ENCODE measurements around the gene UBE2O. TPM values are rescaled to one million over a fixed set of nuclear protein-coding genes. Genes with fewer than 3 reads are reported as not detected.
A peak's percentile ranks its signal among the peaks of the same experiment; 100 is the strongest.

The UBE2O gene
- total RNA-seq, 1 experiment from 2014 or later, result 52.6 TPM

DNA sequence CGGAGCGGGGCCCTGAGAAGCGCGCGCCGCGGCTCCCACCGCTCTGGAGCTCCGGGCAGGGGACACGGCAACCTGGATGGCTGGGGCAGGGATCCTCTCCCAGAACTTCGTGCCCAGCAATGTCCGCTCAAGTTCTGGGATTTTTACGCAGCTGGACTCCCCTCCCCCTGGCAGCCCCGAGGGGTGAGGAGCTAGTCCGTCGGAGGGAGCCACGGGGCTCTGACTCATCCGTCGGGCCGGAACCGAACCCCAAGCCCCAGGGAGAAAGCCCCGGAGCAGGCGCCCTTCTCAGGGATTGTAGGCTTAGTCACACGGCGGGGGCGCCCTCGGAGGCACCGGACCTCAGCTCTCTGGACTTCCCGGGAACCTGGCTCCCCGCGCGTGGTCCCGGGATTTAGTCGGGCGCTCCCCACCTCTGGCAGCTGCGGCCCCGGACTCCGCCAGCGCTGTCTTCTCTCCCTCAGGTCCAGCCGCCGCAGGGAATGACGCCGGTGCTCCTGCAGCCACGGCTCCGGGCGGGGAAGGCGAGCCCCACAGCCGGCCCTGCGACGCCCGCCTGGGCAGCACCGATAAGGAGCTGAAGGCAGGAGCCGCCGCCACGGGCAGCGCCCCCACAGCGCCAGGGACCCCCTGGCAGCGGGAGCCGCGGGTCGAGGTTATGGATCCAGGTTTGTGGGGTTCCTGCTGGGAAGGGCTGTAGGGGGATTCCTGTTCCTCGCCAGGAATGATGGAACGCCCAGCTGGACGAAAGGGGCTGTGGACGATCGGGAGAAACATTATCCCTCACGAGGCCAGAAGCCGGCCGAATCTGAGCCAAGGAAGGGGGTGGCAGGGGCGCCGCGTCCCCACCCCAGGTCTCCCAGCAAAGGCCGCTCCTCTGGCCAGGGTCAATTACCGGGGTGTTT, 67.7 kb downstream of the UBE2O start:
- Histone ChIP-seq H2BK20ac (ENCODE audit: low read depth, low read length, poor library complexity, severe bottlenecking) (no peak overlapping the region), H3K23ac (ENCODE audit: insufficient read length, low read depth, low read length) (no peak overlapping the region), H3K79me2 (ENCODE audit: insufficient read depth, low read length) (no peaks in the 10 kb centered on the region), H3K79me1 (ENCODE audit: insufficient read depth, low read depth, low read length, poor library complexity, severe bottlenecking) (no peaks in the 10 kb centered on the region), H2BK5ac (ENCODE audit: insufficient read length, low read length) (no peak overlapping the region), H4K91ac (ENCODE audit: insufficient read length, low read depth, low read length) (no peak overlapping the region), H3K27ac (ENCODE audit: insufficient read length, low read depth, low read length) (no peak overlapping the region), H3T11ph (ENCODE audit: low read length) (no peak overlapping the region), H3K4me2 (ENCODE audit: insufficient read depth, insufficient read length, low read length) (peak overlapping the region; percentile 79), H2AK5ac (ENCODE audit: insufficient read length, low read length) (no peak overlapping the region), H2BK12ac (ENCODE audit: insufficient read length, low read depth, low read length) (no peak overlapping the region), H3K18ac (ENCODE audit: insufficient read length, low read depth, low read length) (no peak overlapping the region), H3K9me3 (ENCODE audit: control insufficient read depth, low read depth, low read length) (no peaks in the 10 kb centered on the region), H3K56ac (ENCODE audit: insufficient read length, low read depth, low read length) (no peak overlapping the region), H2AFZ (ENCODE audit: low read length) (no peak overlapping the region), H3K4me1 (ENCODE audit: insufficient read depth, low read length) (peaks cover 7% of the 10 kb centered on the region; the same call in 1 of the 2 replicates), H3K14ac (ENCODE audit: insufficient read depth, low read length) (no peak overlapping the region), H3K9ac (ENCODE audit: extremely low read depth, insufficient read length, low read length) (no peak overlapping the region), H2BK120ac (ENCODE audit: low read depth, low read length, poor library complexity, severe bottlenecking) (no peak overlapping the region), H4K8ac (replicated peaks; ENCODE audit: insufficient read length, low read depth, low read length) (no peak overlapping the region), H4K5ac (ENCODE audit: insufficient read length, low read depth, low read length) (no peak overlapping the region), H3K4ac (ENCODE audit: low read depth, low read length) (no peak overlapping the region), H4K20me1 (ENCODE audit: control insufficient read depth, insufficient read depth, insufficient read length) (no peaks in the 10 kb centered on the region), H3K23me2 (ENCODE audit: insufficient read length, low read depth, low read length, poor library complexity, severe bottlenecking) (peaks cover 17% of the 10 kb centered on the region), H3K27me3 (ENCODE audit: insufficient read depth, low read length) (peaks cover 16% of the 10 kb centered on the region; the same call in 1 of the 2 replicates), H2BK15ac (ENCODE audit: low read depth, low read length) (no peak overlapping the region)
- TF ChIP-seq, protein P1, sequence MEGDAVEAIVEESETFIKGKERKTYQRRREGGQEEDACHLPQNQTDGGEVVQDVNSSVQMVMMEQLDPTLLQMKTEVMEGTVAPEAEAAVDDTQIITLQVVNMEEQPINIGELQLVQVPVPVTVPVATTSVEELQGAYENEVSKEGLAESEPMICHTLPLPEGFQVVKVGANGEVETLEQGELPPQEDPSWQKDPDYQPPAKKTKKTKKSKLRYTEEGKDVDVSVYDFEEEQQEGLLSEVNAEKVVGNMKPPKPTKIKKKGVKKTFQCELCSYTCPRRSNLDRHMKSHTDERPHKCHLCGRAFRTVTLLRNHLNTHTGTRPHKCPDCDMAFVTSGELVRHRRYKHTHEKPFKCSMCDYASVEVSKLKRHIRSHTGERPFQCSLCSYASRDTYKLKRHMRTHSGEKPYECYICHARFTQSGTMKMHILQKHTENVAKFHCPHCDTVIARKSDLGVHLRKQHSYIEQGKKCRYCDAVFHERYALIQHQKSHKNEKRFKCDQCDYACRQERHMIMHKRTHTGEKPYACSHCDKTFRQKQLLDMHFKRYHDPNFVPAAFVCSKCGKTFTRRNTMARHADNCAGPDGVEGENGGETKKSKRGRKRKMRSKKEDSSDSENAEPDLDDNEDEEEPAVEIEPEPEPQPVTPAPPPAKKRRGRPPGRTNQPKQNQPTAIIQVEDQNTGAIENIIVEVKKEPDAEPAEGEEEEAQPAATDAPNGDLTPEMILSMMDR (conservative IDR thresholded peaks at IDR 0.05), result no peak
- Mint-ChIP-seq H3K9me3 (no peaks in the 10 kb centered on the region), H3K36me3 (ENCODE audit: insufficient read depth in 1 of 3, low read depth in 3 of 3) (peaks cover 2 to 12% (median 2%) of the 10 kb centered on the region in 3 experiments; a peak in 5 of 7 replicates), H3K27me3 (ENCODE audit: low read depth) (peaks cover 56% of the 10 kb centered on the region), H3K4me3 (peak overlapping the region in 1 of 2 experiments; percentile 68; a peak in 2 of 5 replicates), H3K4me1 (peaks cover 29 to 40% of the 10 kb centered on the region in 2 experiments), H3K27ac (no peak overlapping the region)
- no CpG with 5 or more reads among the region's 74 CpGs for WGBS (ENCODE audit: extremely low coverage, insufficient read length, low lambda C conversion rate)
- peak; percentile 55 for DNase-seq
